GM19395 (cell line): Measurements from ENCODE around the gene KIF18B.

Experiments used
- ATAC-seq: cut with Tn5 transposase; IDR thresholded peaks from one replicate; pipeline ENCODE4 v1.9.1; 2021; ENCODE audit warnings: mild to moderate bottlenecking, moderate library complexity; ENCODE audit not compliant: unreplicated experiment

KIF18B gene

GRCh38 chr17:44884941-44885340, 62.6 kb downstream of the KIF18B start:
- no peak for ATAC-seq

GRCh38 chr17:44881145-44881544, 66.4 kb downstream of the KIF18B start:
- ATAC-seq, result no peak

GRCh38 chr17:44880062-44880461, 67.5 kb downstream of the KIF18B start:
- no peak for ATAC-seq

- ATAC-seq, result no peak
These were observed 68.2 kb downstream of the KIF18B start for GRCh38 chr17:44879376-44879775.

- no peak for ATAC-seq
These were observed 68.8 kb downstream of the KIF18B start for GRCh38 chr17:44878627-44879221.

GRCh38 chr17:44877121-44877520, 70.5 kb downstream of the KIF18B start:
- no peak for ATAC-seq

GRCh38 chr17:44875761-44876160, 71.8 kb downstream of the KIF18B start:
- ATAC-seq, result no peak
